WTC11 (cell line): ENCODE measurements around the gene OR8G1.

Source experiments
- FOXK1 ChIP-seq: sonication (generic); formaldehyde crosslinking; IDR thresholded peaks from 2 replicates; pipeline ENCODE4 v1.8.0; 2022; ENCODE audit warnings: mild to moderate bottlenecking, moderate library complexity, missing genetic modification reagents
- NFYB ChIP-seq: sonication (generic); formaldehyde crosslinking; conservative IDR thresholded peaks from 2 replicates; pipeline ENCODE4 v1.8.0; 2022; ENCODE audit warnings: low read depth, missing genetic modification reagents
- NR1H2 ChIP-seq: sonication (generic); formaldehyde crosslinking; IDR thresholded peaks from 2 replicates; pipeline ENCODE4 v1.9.0; 2021; ENCODE audit warnings: mild to moderate bottlenecking, moderate library complexity, missing genetic modification reagents

- no peak for TF ChIP-seq FOXK1 (CRISPR knock-in tag)
- no peak for TF ChIP-seq NR1H2
- TF ChIP-seq NFYB: no peak
Observed at GRCh38 chr11:124207102-124207792, 33.6 kb upstream of the OR8G1 start.
